Astrocyte of the spinal cord (primary cell): Measurements from ENCODE around the gene KIF3A.

Experiments
- DNase-seq: peaks from one replicate; pipeline ENCODE4 v3.0.0; 2011; ENCODE audit warnings: low read depth, low spot score
- H3K4me3 ChIP-seq: 2 replicates; pipeline ENCODE4 v1.5.1; 2011; ENCODE audit warnings: low read depth, mild to moderate bottlenecking, low read length, moderate library complexity
- CTCF ChIP-seq: IDR thresholded peaks from 2 replicates; pipeline ENCODE4 v1.5.1; 2012; ENCODE audit warnings: low read depth, mild to moderate bottlenecking, low read length, inconsistent platforms
- in situ Hi-C: cut with HindIII; loops from 2 replicates; pipeline ENCODE4 v1.10.0; 2017; ENCODE audit warnings: low sequenced_read_pairs

Gene KIF3A

GRCh38 chr5:132655821-132656773 is 81.2 kb downstream of the KIF3A start:
- peak overlapping the region; percentile 29 for H3K4me3 ChIP-seq
- TF ChIP-seq CTCF, result peak; percentile 28

GRCh38 chr5:132653716-132654115 is 83.6 kb downstream of the KIF3A start:
- no peak for DNase-seq
- in situ Hi-C loops, result no loop called here
- no peak overlapping the region for H3K4me3 ChIP-seq
- TF ChIP-seq CTCF, result no peak

More at GRCh38 chr5:132655821-132656773, 81.2 kb downstream of the KIF3A start:
- in situ Hi-C loops, result no loop called here
- DNase-seq, result peak; percentile 21

- H3K4me3 ChIP-seq, result no peak overlapping the region
- TF ChIP-seq CTCF, result no peak
- in situ Hi-C loops, result no loop called here
- no peak for DNase-seq
Measured at GRCh38 chr5:132651838-132652469, 85.4 kb downstream of the KIF3A start.

- TF ChIP-seq CTCF, result no peak
- DNase-seq, result no peak
- H3K4me3 ChIP-seq, result no peak overlapping the region
- in situ Hi-C loops, result no loop called here
Measured at GRCh38 chr5:132648355-132648754, 89.0 kb downstream of the KIF3A start.

- no peak overlapping the region for H3K4me3 ChIP-seq
- in situ Hi-C loops, result no loop called here
- TF ChIP-seq CTCF, result no peak
- no peak for DNase-seq
Measured at GRCh38 chr5:132647473-132647872, 89.9 kb downstream of the KIF3A start.

- no peak overlapping the region for H3K4me3 ChIP-seq
- TF ChIP-seq CTCF, result no peak
- DNase-seq, result no peak
- in situ Hi-C loops, result no loop called here
Measured at GRCh38 chr5:132646583-132647266, 90.6 kb downstream of the KIF3A start.
